Large intestine (tissue), 3 donors: Measurements from ENCODE around the gene UPK3A. TPM values are rescaled to one million over a fixed set of nuclear protein-coding genes. Genes with fewer than 3 reads are reported as not detected.
"Not testable (repeated sequence)": the region's sequence is repeated elsewhere in the genome, so short reads cannot be mapped to it uniquely, and the experiment has no call there.

ENCODE experiments used
- DNase-seq, 2 donors: peaks; one replicate each; pipeline versions ENCODE4 v3.0.0 to v3.0.0-alpha.2; 2013
- H3K27ac ChIP-seq: one replicate; pipeline ENCODE4 v1.5.1; 2013; ENCODE audit warnings: low read length
- H3K27me3 ChIP-seq: 2 replicates; pipeline ENCODE4 v1.6.1; 2013; ENCODE audit warnings: low read length; ENCODE audit not compliant: control insufficient read depth, insufficient read depth
- H3K36me3 ChIP-seq: 2 replicates; pipeline ENCODE4 v1.6.1; 2013; ENCODE audit warnings: low read length; ENCODE audit not compliant: control insufficient read depth, insufficient read depth
- H3K4me1 ChIP-seq: one replicate; pipeline ENCODE4 v1.6.1; 2013; ENCODE audit warnings: low read length; ENCODE audit not compliant: control insufficient read depth, insufficient read depth
- H3K4me3 ChIP-seq: one replicate; pipeline ENCODE4 v1.5.1; 2013; ENCODE audit warnings: low read length
- H3K9me3 ChIP-seq: one replicate; pipeline ENCODE4 v1.6.1; 2013; ENCODE audit warnings: mild to moderate bottlenecking, low read depth, low read length, moderate library complexity; ENCODE audit not compliant: control insufficient read depth
- WGBS: methylation state at CpG from one replicate; pipeline ENCODE4 v1.1.5; 2013; ENCODE audit warnings: low lambda C conversion rate; ENCODE audit not compliant: insufficient coverage; 5-methylcytosine and 5-hydroxymethylcytosine counted together
- polyA plus RNA-seq: library from polyadenylated mRNA; unstranded; fragments of 120-200 nt; gene quantifications from one replicate; pipeline ENCODE4 v1.2.1, GENCODE V29; 2013

Gene UPK3A
- polyA plus RNA-seq, 1 donor = 113 TPM

GRCh38 chr22:45295004-45295403 is 10.3 kb downstream of the UPK3A start:
- not testable (repeated sequence) for DNase-seq, H3K27me3 ChIP-seq, H3K27ac ChIP-seq, H3K36me3 ChIP-seq, H3K9me3 ChIP-seq, H3K4me3 ChIP-seq
- WGBS = no CpG with 5 or more reads among the region's 6 CpGs
- H3K4me1 ChIP-seq = peaks cover 19% of the 10 kb centered on the region

DNA sequence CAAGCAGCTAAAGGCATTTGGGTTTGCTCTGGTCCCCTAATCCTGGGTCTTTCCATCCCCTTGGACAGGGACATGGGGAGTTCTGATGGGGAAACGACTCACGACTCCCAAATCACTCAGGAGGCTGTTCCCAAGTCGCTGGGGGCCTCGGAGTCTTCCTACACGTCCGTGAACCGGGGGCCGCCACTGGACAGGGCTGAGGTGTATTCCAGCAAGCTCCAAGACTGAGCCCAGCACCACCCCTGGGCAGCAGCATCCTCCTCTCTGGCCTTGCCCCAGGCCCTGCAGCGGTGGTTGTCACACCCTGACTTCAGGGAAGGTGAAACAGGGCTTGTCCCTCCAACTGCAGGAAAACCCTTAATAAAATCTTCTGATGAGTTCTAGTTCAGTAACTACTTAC is 10.7 kb downstream of the UPK3A start:
- Histone ChIP-seq H3K36me3 (no peaks in the 10 kb centered on the region), H3K27ac (no peak overlapping the region), H3K4me3 (no peak overlapping the region), H3K4me1 (peaks cover 14% of the 10 kb centered on the region), H3K27me3 (no peaks in the 10 kb centered on the region), H3K9me3 (peaks cover 5% of the 10 kb centered on the region)
- WGBS = no CpG with 5 or more reads among the region's 9 CpGs
- DNase-seq = no peak

DNA sequence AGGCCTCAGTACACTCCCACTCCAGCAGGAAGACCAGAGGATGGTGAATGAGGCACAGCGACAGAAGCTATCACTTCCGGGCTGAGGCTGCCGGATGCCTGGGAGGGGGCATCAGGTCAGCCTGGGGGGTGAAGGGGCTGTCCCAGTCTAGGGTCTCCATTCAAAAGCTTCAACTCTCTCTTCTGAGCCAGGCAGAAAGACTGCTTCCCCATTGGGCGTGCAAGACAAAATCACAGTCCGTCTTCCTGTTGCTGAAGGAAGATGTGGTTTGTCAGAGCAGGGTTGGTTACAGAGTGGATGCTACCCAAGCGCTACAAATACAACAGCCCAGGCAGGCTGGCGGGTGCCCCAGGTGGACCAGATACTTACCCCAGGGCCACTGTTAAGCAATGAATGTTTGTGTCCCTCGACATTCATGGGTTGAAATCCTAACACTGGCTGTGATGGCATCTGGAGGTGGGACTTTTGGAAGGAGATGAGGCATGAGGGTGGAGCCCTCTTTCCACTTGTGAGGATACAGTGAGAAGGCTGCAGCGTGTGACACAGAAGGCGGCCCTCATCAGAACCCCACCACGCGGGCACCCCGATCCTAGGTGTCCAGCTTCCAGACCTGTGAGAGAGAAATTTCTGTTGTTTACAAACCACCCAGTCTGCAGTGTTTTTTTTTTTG is 12.0 kb downstream of the UPK3A start:
- no peak overlapping the region for H3K27ac ChIP-seq
- no peaks in the 10 kb centered on the region for H3K36me3 ChIP-seq
- DNase-seq = no peak
- H3K4me1 ChIP-seq = peaks cover 7% of the 10 kb centered on the region
- H3K4me3 ChIP-seq = no peak overlapping the region
- WGBS = no CpG with 5 or more reads among the region's 13 CpGs
- H3K9me3 ChIP-seq = peaks cover under 1% of the 10 kb centered on the region
- no peaks in the 10 kb centered on the region for H3K27me3 ChIP-seq

DNA sequence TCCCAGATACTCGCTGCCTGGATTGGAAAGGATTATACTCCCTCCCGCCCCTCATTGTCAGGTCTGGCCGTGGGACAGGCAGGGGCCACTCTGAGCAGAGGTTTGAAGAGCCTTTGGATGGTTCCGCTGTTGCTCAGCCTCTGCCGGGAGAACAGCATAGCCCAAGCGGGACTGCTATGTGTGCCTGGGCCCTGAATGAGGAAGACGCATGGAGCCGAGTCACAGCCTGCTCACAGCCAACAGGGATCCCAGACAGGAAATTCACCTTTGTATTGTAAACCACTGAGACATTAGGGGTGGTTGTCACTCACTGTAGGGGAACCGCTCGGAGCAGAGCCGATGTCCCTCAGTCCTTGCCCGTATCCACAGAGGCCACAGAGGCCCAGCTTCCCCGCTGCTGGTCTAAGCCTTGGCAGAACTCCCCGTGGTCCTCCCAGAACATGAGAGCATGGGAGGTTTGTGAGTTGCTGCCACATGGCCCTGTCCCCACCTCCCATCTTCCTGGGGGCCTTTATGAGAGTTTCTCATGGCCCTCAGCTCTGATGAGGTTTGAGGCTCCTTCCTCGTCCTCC is 14.3 kb downstream of the UPK3A start:
- no peak overlapping the region for H3K27ac ChIP-seq
- no peaks in the 10 kb centered on the region for H3K36me3 ChIP-seq
- H3K27me3 ChIP-seq = no peaks in the 10 kb centered on the region
- WGBS = no CpG with 5 or more reads among the region's 15 CpGs
- no peaks in the 10 kb centered on the region for H3K4me1 ChIP-seq
- no peak overlapping the region for H3K4me3 ChIP-seq
- DNase-seq = no peak
- no peaks in the 10 kb centered on the region for H3K9me3 ChIP-seq

DNA sequence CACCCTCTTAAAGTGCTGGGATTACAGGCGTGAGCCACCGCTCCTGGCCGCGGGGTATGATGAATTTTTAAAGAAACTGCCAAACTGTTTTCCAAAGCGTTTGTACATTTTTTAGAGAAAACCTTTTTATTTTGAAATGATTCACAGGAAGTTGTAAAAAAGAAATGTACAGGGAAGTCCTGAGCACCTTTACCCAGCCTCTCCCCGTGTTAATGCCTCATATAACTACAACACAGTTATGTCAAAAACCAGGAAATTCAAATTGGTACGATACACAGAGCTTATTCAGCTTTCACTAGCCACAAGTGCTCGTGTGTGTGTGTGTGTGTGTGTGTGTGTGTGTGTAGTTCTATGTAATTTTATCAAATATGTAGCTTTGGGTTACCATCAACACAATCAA is 18.0 kb downstream of the UPK3A start:
- H3K27ac ChIP-seq = no peak overlapping the region
- H3K4me3 ChIP-seq = no peak overlapping the region
- H3K36me3 ChIP-seq = no peaks in the 10 kb centered on the region
- H3K4me1 ChIP-seq = peaks cover 19% of the 10 kb centered on the region
- no peaks in the 10 kb centered on the region for H3K9me3 ChIP-seq
- no peak for DNase-seq
- H3K27me3 ChIP-seq = no peaks in the 10 kb centered on the region
- 92% methylated on average over 2 of the region's 8 CpGs for WGBS

DNA sequence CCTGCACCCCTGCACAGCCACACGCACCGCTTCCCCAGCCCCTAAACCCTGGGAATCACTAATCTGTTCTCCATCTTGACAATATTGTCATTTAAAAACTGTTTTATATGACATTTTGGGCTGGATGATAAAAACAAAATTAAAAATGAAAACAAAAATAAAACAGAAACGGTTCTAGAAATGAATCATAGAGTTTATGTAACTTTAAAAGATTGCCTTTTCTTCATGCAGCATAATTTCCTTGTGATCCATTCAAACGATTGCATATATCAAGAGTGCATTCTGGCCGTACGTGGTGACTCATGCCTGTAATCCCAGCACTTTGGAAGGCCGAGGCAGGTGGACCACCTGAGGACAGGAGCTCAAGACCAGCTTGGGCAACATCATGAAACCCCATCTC is 18.4 kb downstream of the UPK3A start:
- Histone ChIP-seq H3K27ac (no peak overlapping the region), H3K36me3 (no peaks in the 10 kb centered on the region), H3K9me3 (no peaks in the 10 kb centered on the region), H3K4me1 (peaks cover 19% of the 10 kb centered on the region), H3K27me3 (no peaks in the 10 kb centered on the region), H3K4me3 (no peak overlapping the region)
- 95% methylated on average over 2 of the region's 7 CpGs for WGBS
- no peak for DNase-seq

DNA sequence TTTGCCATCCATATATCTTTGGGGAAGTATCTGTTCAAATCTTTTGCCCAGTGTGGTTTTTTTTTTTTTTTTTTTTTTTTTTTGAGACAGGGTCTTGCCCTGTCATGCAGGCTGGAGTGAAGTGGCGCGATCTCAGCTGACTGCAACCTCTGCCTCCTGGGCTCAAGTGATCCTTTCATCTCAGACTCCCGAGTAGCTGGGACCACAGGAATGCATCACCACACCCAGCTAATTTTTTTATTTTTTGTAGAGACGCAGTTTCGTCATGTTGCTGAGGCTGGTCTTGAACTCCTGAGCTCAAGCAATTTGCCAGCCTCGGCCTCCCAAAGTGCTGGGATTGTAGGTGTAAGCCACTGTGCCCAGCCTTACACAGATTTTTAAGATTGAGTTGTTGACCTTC is 20.2 kb downstream of the UPK3A start:
- H3K27ac ChIP-seq = peak overlapping the region; percentile 65
- H3K4me3 ChIP-seq = no peak overlapping the region
- no peaks in the 10 kb centered on the region for H3K36me3 ChIP-seq
- no CpG with 5 or more reads among the region's 6 CpGs for WGBS
- H3K4me1 ChIP-seq = peaks cover 29% of the 10 kb centered on the region
- no peak for DNase-seq
- H3K27me3 ChIP-seq = no peaks in the 10 kb centered on the region
- H3K9me3 ChIP-seq = no peaks in the 10 kb centered on the region

- Histone ChIP-seq H3K9me3 (no peaks in the 10 kb centered on the region), H3K4me1 (peaks cover 29% of the 10 kb centered on the region), H3K36me3 (no peaks in the 10 kb centered on the region), H3K27ac (peak overlapping the region; percentile 76), H3K4me3 (no peak overlapping the region), H3K27me3 (no peaks in the 10 kb centered on the region)
- WGBS = 0% methylated on average over 1 of the region's 6 CpGs
- peak; percentile 91 to 94 for DNase-seq
Observed at GRCh38 chr22:45305456-45306075, 20.8 kb downstream of the UPK3A start.

- Histone ChIP-seq H3K9me3 (no peaks in the 10 kb centered on the region), H3K27ac (peak overlapping the region; percentile 76), H3K36me3 (no peaks in the 10 kb centered on the region), H3K27me3 (no peaks in the 10 kb centered on the region), H3K4me1 (peaks cover 33% of the 10 kb centered on the region), H3K4me3 (no peak overlapping the region)
- no CpG with 5 or more reads among the region's 9 CpGs for WGBS
- no peak for DNase-seq
Observed at GRCh38 chr22:45306139-45306538, 21.4 kb downstream of the UPK3A start.

DNA sequence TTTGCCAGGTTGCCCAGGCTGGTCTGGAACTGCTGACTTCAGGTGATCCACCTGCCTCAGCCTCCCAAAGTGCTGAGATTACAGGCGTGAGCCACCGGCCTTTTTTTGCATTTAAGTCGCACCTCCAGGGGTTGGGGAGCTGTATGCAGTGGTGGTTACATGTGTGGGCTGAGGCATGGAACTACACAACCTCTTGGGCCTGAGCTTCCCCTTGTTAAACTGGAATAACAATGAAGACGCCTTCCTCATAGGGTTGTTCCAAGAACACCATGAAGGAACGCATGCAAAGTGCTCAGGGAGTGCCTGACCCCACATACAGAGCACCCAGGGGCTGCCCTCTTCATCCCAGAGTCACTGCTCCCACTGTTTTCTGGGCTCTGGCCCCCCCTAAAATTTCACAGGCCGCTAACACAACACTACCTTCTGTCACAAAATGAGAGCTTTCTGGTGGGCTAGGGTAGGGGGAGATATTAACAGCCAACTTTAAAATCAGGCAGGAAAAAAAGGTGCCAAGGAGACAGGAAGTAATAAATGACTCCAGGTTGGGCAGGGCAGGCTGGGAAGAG is 23.7 kb downstream of the UPK3A start:
- peak in 1 of 2 donors; percentile 58 for DNase-seq
- no peaks in the 10 kb centered on the region for H3K27me3 ChIP-seq
- WGBS = no CpG with 5 or more reads among the region's 6 CpGs
- peaks cover 43% of the 10 kb centered on the region for H3K4me1 ChIP-seq
- H3K36me3 ChIP-seq = peaks cover 3% of the 10 kb centered on the region
- H3K27ac ChIP-seq = peak overlapping the region; percentile 83
- no peaks in the 10 kb centered on the region for H3K9me3 ChIP-seq
- peak overlapping the region; percentile 46 for H3K4me3 ChIP-seq
